ENCODE measurements around the gene SLC66A1.

Gene SLC66A1

DNA sequence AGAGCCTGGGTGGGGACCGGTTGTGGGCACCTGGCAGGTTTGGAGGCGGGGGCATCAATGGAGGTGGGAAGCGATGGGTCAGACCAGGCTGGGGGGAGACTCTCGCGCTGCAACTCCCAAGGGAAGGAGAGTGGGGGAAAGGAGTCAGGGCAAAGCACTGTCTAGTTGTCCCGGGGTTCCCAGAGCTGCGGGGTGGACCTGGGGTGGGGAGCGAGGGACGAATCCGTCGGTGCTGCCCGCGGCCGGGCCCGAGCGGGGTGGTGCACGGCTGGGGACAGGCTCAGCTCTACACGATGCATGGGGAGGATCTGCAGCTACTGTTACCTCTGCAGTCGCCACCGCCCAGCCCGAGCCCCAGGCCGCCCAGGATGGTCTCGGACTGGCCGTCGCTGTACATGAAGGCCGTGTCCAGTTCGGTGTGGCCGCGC is 609 bp upstream of the SLC66A1 start:
- Histone ChIP-seq H3K4me3 (ENCODE audit: low read length, poor library complexity, severe bottlenecking) (peak overlapping the region; percentile 98), H3K36me3 (ENCODE audit: insufficient read depth, low read length) (no peaks in the 10 kb centered on the region; the same call in 1 of the 2 replicates), H3K79me2 (ENCODE audit: insufficient read depth, low read length) (peaks cover 53% of the 10 kb centered on the region), H3K4me2 (ENCODE audit: low read depth, low read length, poor library complexity, severe bottlenecking) (peak overlapping the region; percentile 100), H4K20me1 (ENCODE audit: insufficient read depth, low read length, poor library complexity, severe bottlenecking) (peaks cover 7% of the 10 kb centered on the region), H3K4me1 (ENCODE audit: insufficient read depth, low read length, poor library complexity, severe bottlenecking) (peaks cover 49% of the 10 kb centered on the region), H3K9ac (ENCODE audit: low read depth, low read length, poor library complexity, severe bottlenecking) (peak overlapping the region; percentile 93), H3K27me3 (ENCODE audit: insufficient read depth, low read length, poor library complexity, severe bottlenecking) (no peaks in the 10 kb centered on the region), H3F3A (ENCODE audit: low read depth) (no peaks in the 10 kb centered on the region), H2AFZ (ENCODE audit: low read length) (peak overlapping the region; percentile 92), H3K9me2 (replicated peaks; ENCODE audit: low read depth, low read length) (no peaks in the 10 kb centered on the region), H3K9me3 (ENCODE audit: insufficient read depth, low read depth, low read length) (no peaks in the 10 kb centered on the region)
- TF ChIP-seq, protein P1, sequence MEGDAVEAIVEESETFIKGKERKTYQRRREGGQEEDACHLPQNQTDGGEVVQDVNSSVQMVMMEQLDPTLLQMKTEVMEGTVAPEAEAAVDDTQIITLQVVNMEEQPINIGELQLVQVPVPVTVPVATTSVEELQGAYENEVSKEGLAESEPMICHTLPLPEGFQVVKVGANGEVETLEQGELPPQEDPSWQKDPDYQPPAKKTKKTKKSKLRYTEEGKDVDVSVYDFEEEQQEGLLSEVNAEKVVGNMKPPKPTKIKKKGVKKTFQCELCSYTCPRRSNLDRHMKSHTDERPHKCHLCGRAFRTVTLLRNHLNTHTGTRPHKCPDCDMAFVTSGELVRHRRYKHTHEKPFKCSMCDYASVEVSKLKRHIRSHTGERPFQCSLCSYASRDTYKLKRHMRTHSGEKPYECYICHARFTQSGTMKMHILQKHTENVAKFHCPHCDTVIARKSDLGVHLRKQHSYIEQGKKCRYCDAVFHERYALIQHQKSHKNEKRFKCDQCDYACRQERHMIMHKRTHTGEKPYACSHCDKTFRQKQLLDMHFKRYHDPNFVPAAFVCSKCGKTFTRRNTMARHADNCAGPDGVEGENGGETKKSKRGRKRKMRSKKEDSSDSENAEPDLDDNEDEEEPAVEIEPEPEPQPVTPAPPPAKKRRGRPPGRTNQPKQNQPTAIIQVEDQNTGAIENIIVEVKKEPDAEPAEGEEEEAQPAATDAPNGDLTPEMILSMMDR (conservative IDR thresholded peaks at IDR 0.05; ENCODE audit: low read length), result no peak
- TF ChIP-seq EZH2phosphoT487 (IDR thresholded peaks at IDR 0.05; ENCODE audit: borderline replicate concordance), result no peak

DNA sequence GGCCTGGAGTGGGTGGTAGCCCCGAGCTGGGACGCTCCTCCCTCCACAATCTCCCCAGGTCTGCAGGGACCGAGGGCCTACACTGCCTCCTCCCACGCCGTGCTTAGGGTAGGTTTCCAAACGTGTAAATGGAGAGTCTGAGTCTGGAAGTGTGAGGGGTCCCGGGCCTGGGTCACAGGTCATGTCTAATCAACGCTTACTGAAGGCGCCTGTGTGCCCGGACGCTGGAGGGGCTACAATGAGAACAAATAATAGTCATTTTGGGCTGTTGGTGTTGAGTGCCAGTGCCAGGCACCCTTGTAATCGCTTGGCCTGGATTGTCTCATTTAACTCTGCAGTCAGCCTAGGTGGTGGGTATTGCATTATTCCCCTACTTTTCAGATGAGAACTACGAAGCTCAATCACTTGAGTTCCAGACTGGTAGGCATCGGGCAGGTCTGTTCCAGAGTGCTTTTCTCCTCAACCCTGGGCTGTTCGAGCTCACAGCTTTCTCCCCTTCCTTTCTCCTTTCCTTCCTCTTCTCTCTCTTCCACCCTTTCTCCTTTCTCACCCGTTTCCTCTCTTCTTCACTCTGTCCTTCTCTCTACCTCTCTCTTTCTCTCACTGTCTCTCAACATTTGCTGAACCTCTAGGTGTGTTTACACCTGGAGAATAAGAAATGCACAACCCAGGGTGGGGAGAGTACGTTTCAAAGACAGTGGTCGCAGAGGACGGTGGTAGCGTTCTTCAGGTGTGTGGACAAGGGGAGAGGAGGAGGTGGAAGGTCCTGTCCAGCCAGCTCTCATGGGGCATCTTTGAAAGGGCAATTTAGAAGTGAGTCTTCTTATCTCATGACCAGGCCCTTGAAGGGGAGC is 883 bp downstream of the SLC66A1 start:
- Histone ChIP-seq H3K4me1 (ENCODE audit: insufficient read depth, low read length, poor library complexity, severe bottlenecking) (peaks cover 57% of the 10 kb centered on the region), H3K9me2 (replicated peaks; ENCODE audit: low read depth, low read length) (no peaks in the 10 kb centered on the region), H3K27me3 (ENCODE audit: insufficient read depth, low read length, poor library complexity, severe bottlenecking) (no peaks in the 10 kb centered on the region), H2AFZ (ENCODE audit: low read length) (peak overlapping the region; percentile 83), H3K36me3 (ENCODE audit: insufficient read depth, low read length) (no peaks in the 10 kb centered on the region), H4K20me1 (ENCODE audit: insufficient read depth, low read length, poor library complexity, severe bottlenecking) (peaks cover 7% of the 10 kb centered on the region), H3K4me3 (ENCODE audit: low read length, poor library complexity, severe bottlenecking) (peak overlapping the region; percentile 98), H3F3A (ENCODE audit: low read depth) (no peaks in the 10 kb centered on the region), H3K4me2 (ENCODE audit: low read depth, low read length, poor library complexity, severe bottlenecking) (peak overlapping the region; percentile 89), H3K79me2 (ENCODE audit: insufficient read depth, low read length) (peaks cover 53% of the 10 kb centered on the region), H3K9me3 (ENCODE audit: insufficient read depth, low read depth, low read length) (no peaks in the 10 kb centered on the region), H3K9ac (ENCODE audit: low read depth, low read length, poor library complexity, severe bottlenecking) (peak overlapping the region; percentile 90)
- TF ChIP-seq EZH2phosphoT487 (IDR thresholded peaks at IDR 0.05; ENCODE audit: borderline replicate concordance), result no peak

DNA sequence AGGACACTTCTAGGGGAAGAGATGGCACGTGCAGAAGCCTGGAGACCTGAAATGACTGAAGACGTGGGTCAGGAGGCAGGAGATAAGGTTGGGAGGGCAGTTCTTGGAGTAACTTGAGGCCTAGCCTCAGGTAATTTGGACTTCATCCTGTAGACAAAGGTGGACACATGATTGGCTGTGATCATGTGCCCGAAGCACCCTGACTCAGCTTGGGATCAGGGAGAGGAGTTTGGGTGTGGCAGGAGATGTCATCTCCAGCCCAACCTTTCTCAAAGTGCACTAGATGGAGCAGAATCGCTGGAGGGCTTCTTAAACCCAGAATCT is 1.5 kb downstream of the SLC66A1 start:
- Histone ChIP-seq H3K4me1 (ENCODE audit: insufficient read depth, low read length, poor library complexity, severe bottlenecking) (peaks cover 57% of the 10 kb centered on the region), H3K4me2 (ENCODE audit: low read depth, low read length, poor library complexity, severe bottlenecking) (peak overlapping the region; percentile 89), H3K9ac (ENCODE audit: low read depth, low read length, poor library complexity, severe bottlenecking) (peak overlapping the region; percentile 90), H3K9me3 (ENCODE audit: insufficient read depth, low read depth, low read length) (no peaks in the 10 kb centered on the region), H3K27me3 (ENCODE audit: insufficient read depth, low read length, poor library complexity, severe bottlenecking) (no peaks in the 10 kb centered on the region), H3K79me2 (ENCODE audit: insufficient read depth, low read length) (peaks cover 53% of the 10 kb centered on the region), H3K9me2 (replicated peaks; ENCODE audit: low read depth, low read length) (no peaks in the 10 kb centered on the region), H3F3A (ENCODE audit: low read depth) (no peaks in the 10 kb centered on the region), H4K20me1 (ENCODE audit: insufficient read depth, low read length, poor library complexity, severe bottlenecking) (peaks cover 7% of the 10 kb centered on the region), H3K36me3 (ENCODE audit: insufficient read depth, low read length) (no peaks in the 10 kb centered on the region), H3K4me3 (ENCODE audit: low read length, poor library complexity, severe bottlenecking) (peak overlapping the region; percentile 98), H2AFZ (ENCODE audit: low read length) (no peak overlapping the region)
- no peak for TF ChIP-seq EZH2phosphoT487 (IDR thresholded peaks at IDR 0.05; ENCODE audit: borderline replicate concordance)
- TF ChIP-seq, protein P1 (conservative IDR thresholded peaks at IDR 0.05; ENCODE audit: low read length), result no peak

Data from Loucy (cell line).